Mucosa of descending colon (tissue), 3 donors: ENCODE data around the gene SH3BP1. TPM values are rescaled to one million over a fixed set of nuclear protein-coding genes. Genes with fewer than 3 reads are reported as not detected.
"Not testable (repeated sequence)": the region's sequence is repeated elsewhere in the genome, so short reads cannot be mapped to it uniquely, and the experiment has no call there.

Experiments
- ATAC-seq: fragments of 200-7000 bp; cut with Tn5 transposase; one replicate; pipeline ENCODE4 v1.9.1; 2020; ENCODE audit warnings: mild to moderate bottlenecking, moderate library complexity
- DNase-seq, 3 donors: peaks; one replicate each; pipeline ENCODE4 v3.0.0-alpha.2; 2020
- H3K36me3 ChIP-seq: fragments of 200-600 bp; one replicate; pipeline ENCODE4 v1.8.0; 2021; ENCODE audit warnings: low read depth, mild to moderate bottlenecking
- H3K4me1 ChIP-seq: fragments of 200-600 bp; one replicate; pipeline ENCODE4 v1.8.0; 2021; ENCODE audit warnings: low read depth, mild to moderate bottlenecking
- H3K4me3 ChIP-seq: fragments of 200-600 bp; one replicate; pipeline ENCODE4 v1.8.0; 2021; ENCODE audit warnings: mild to moderate bottlenecking
- H3K9me3 ChIP-seq: fragments of 200-600 bp; one replicate; pipeline ENCODE4 v1.8.0; 2021; ENCODE audit warnings: mild to moderate bottlenecking
- CTCF ChIP-seq: fragments of 200-600 bp; IDR thresholded peaks from one replicate; pipeline ENCODE4 v1.8.0; 2022; ENCODE audit warnings: antibody characterized with exemption, mild to moderate bottlenecking
- intact Hi-C, 2 donors: fragments of 100-400 bp; cut with DNase I in 1 of 2; cut with micrococcal nuclease in 1 of 2; formaldehyde crosslinking; loops; one replicate each; pipeline versions ENCODE4 v1.11.0 to v1.11.1; 2022; cut with DNase I, micrococcal nuclease
- total RNA-seq, 3 donors: library from RNA; stranded (reverse); fragmentation: NEBNext Ultra II Directional in 2 of 3; extraction: Animal tissue kit (Norgen Biotek cat#: 25700) in 2 of 3; gene quantifications; one replicate each; pipeline versions ENCODE4 v1.2.1 to v1.2.4, GENCODE V29; 2021 to 2023
- donor health status: DM: no; HTN: no; CAD: no; lungs with moderate emphysema.
- donor health status: DM: no; HTN: no; CAD: no.
- donor health status: DM: no; HTN: yes; CAD: no.

Gene SH3BP1
- total RNA-seq, 3 donors from 2014 or later: 48.8 to 98.2 (median 96.6) TPM

- Histone ChIP-seq H3K36me3 (peaks cover 4% of the 10 kb centered on the region), H3K9me3 (no peaks in the 10 kb centered on the region), H3K4me1 (peaks cover 10% of the 10 kb centered on the region), H3K4me3 (no peak overlapping the region)
- intact Hi-C loops: no loop called here
- ATAC-seq (no peak), DNase-seq (no peak)
- TF ChIP-seq CTCF: no peak
Measured at GRCh38 chr22:37650463-37651136, 11.1 kb downstream of the SH3BP1 start.

GRCh38 chr22:37654563-37655251 is 15.2 kb downstream of the SH3BP1 start:
- TF ChIP-seq CTCF: no peak
- peak; percentile 82 to 84 (median 83) for DNase-seq
- Histone ChIP-seq H3K4me3 (no peak overlapping the region), H3K9me3 (no peaks in the 10 kb centered on the region), H3K36me3 (peaks cover 4% of the 10 kb centered on the region), H3K4me1 (peaks cover 27% of the 10 kb centered on the region)
- peak; percentile 46 for ATAC-seq
- intact Hi-C loops: no loop called here

GRCh38 chr22:37655252-37655563 is 15.7 kb downstream of the SH3BP1 start:
- no peak for TF ChIP-seq CTCF
- ATAC-seq: no peak
- intact Hi-C loops: no loop called here

GRCh38 chr22:37656583-37656982 is 17.1 kb downstream of the SH3BP1 start:
- H3K4me3 ChIP-seq, DNase-seq, H3K36me3 ChIP-seq, H3K9me3 ChIP-seq, ATAC-seq, intact Hi-C loops: not testable (repeated sequence)
- H3K4me1 ChIP-seq: peaks cover 43% of the 10 kb centered on the region

More at GRCh38 chr22:37655252-37655563, 15.7 kb downstream of the SH3BP1 start:
- Histone ChIP-seq H3K9me3 (no peaks in the 10 kb centered on the region), H3K4me1 (peaks cover 31% of the 10 kb centered on the region), H3K4me3 (no peak overlapping the region), H3K36me3 (peaks cover 4% of the 10 kb centered on the region)
- DNase-seq: no peak

GRCh38 chr22:37657590-37658132 is 18.2 kb downstream of the SH3BP1 start:
- ATAC-seq (no peak), DNase-seq (peak in 1 of 3 donors; percentile 32)
- intact Hi-C loops: no loop called here
- H3K9me3 ChIP-seq: no peaks in the 10 kb centered on the region
- peak overlapping the region; percentile 46 for H3K4me3 ChIP-seq
- TF ChIP-seq CTCF: no peak
- H3K36me3 ChIP-seq: peaks cover 4% of the 10 kb centered on the region
- peaks cover 51% of the 10 kb centered on the region for H3K4me1 ChIP-seq
